ENCODE measurements around the gene GABBR1.
A peak's percentile ranks its signal among the peaks of the same experiment; 100 is the strongest.

GABBR1 gene

GRCh38 chr6:29610540-29610939 lies 22.4 kb downstream of the GABBR1 start:
- no peak overlapping the region for H3K4me3 Mint-ChIP-seq
- H3K27me3 Mint-ChIP-seq, result no peaks in the 10 kb centered on the region
- DNase-seq (no peak), ATAC-seq (no peak)
- no peaks in the 10 kb centered on the region for H3K4me1 Mint-ChIP-seq
- no peak overlapping the region for H3K27ac Mint-ChIP-seq
- H3K9me3 Mint-ChIP-seq, result no peaks in the 10 kb centered on the region

- ATAC-seq, result no peak
- H3K4me1 Mint-ChIP-seq, result no peaks in the 10 kb centered on the region
- no peaks in the 10 kb centered on the region for H3K9me3 Mint-ChIP-seq
- H3K27ac Mint-ChIP-seq, result no peak overlapping the region
- no peak for DNase-seq
- no peaks in the 10 kb centered on the region for H3K27me3 Mint-ChIP-seq
- H3K4me3 Mint-ChIP-seq, result no peak overlapping the region
Measured at GRCh38 chr6:29608131-29608530, 24.9 kb downstream of the GABBR1 start.

GRCh38 chr6:29603930-29604329 lies 29.1 kb downstream of the GABBR1 start:
- Mint-ChIP-seq H3K4me3 (no peak overlapping the region), H3K27ac (peak overlapping the region in 1 of 2 donors; percentile 16), H3K9me3 (no peaks in the 10 kb centered on the region), H3K4me1 (no peaks in the 10 kb centered on the region), H3K27me3 (no peaks in the 10 kb centered on the region)
- DNase-seq, result no peak
- no peak for ATAC-seq

DNA sequence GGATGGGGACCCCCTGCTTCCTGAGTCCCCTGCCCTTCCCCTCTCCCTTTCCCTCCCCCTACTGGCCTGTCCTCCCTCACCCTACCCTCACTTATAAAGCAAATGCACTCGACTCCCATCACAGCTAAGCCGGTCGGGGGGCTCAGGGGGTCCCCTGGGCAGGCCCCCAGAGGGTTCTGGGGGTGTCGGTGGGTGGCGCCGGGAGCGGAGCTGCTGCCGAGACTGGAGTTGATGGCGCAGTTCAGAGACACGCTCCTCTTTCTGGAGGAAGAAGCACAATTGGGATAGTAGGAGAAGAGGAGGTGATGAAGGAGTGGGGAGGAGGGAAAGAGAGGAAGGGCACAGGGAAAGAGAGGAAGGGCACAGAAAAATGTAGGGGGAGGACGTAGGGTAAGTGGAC lies 29.5 kb downstream of the GABBR1 start:
- DNase-seq (no peak), ATAC-seq (no peak)
- H3K27ac Mint-ChIP-seq, result no peak overlapping the region
- no peaks in the 10 kb centered on the region for H3K9me3 Mint-ChIP-seq
- H3K4me3 Mint-ChIP-seq, result no peak overlapping the region
- no peaks in the 10 kb centered on the region for H3K4me1 Mint-ChIP-seq
- H3K27me3 Mint-ChIP-seq, result no peaks in the 10 kb centered on the region

- H3K27me3 Mint-ChIP-seq, result no peaks in the 10 kb centered on the region
- H3K9me3 Mint-ChIP-seq, result no peaks in the 10 kb centered on the region
- ATAC-seq (peak; percentile 39), DNase-seq (no peak)
- H3K4me3 Mint-ChIP-seq, result no peak overlapping the region
- no peak overlapping the region for H3K27ac Mint-ChIP-seq
- no peaks in the 10 kb centered on the region for H3K4me1 Mint-ChIP-seq
Measured at GRCh38 chr6:29602564-29603361, 30.2 kb downstream of the GABBR1 start.

DNA sequence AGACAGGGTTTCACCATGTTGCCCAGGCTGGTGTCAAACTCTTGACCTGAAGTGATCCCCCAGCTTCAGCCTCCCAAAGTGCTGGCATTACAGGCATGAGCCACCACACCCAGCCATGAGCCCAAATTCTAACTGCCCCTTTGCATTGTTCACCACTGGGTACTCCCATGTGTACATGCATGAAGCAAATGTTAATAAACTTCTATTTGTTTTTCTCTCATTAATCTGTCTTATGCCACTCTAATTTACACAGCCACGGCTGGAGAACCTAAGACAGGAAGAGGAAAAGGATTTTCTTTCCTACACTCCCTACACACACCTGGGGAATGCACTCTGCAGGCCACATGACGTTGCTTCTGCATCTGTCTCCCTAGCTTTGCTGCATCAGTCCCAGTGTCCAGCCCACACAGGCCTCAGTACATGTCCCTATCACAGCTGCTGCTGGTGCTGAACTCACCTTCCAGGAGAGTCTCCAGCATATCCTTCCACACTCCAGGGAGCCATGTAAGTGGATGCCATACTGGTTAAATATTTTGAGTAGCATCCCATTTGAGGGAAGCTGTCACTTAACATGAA lies 34.7 kb downstream of the GABBR1 start:
- H3K4me3 Mint-ChIP-seq, result no peak overlapping the region
- no peak for ATAC-seq
- no peak overlapping the region for H3K27ac Mint-ChIP-seq
- no peaks in the 10 kb centered on the region for H3K27me3 Mint-ChIP-seq
- no peaks in the 10 kb centered on the region for H3K9me3 Mint-ChIP-seq
- no peak for DNase-seq
- no peaks in the 10 kb centered on the region for H3K4me1 Mint-ChIP-seq

GRCh38 chr6:29597184-29597583 lies 35.8 kb downstream of the GABBR1 start:
- H3K27me3 Mint-ChIP-seq, result no peaks in the 10 kb centered on the region
- DNase-seq (no peak), ATAC-seq (no peak)
- H3K27ac Mint-ChIP-seq, result no peak overlapping the region
- no peak overlapping the region for H3K4me3 Mint-ChIP-seq
- no peaks in the 10 kb centered on the region for H3K9me3 Mint-ChIP-seq
- H3K4me1 Mint-ChIP-seq, result no peaks in the 10 kb centered on the region

DNA sequence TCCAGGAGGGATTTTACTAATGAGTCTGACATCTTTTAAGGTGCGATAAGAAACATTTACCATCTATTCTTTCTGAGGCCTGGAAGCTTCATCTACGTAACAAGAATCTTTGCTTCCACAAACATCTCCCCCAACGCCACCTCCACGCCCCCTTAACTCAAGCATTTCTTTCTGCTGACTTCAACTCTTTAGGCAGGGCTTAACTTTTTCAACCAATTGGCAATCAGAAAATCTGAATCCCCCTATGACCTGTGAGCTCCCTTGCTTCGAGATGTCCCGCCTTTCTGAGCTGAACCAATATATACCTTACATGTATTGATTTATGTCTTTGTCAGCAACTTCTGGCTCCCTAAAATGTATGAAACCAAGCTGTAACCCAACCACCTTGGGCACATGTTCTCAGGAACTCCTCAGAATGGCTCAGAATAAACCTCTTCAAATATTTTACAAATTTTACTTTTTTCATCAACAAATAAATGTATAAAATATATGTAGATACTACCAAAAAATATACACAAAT lies 36.5 kb downstream of the GABBR1 start:
- Mint-ChIP-seq H3K27me3 (peaks cover 2% of the 10 kb centered on the region), H3K9me3 (no peaks in the 10 kb centered on the region), H3K4me3 (no peak overlapping the region), H3K4me1 (no peaks in the 10 kb centered on the region), H3K27ac (no peak overlapping the region)
- ATAC-seq (no peak), DNase-seq (no peak)

- no peaks in the 10 kb centered on the region for H3K4me1 Mint-ChIP-seq
- H3K4me3 Mint-ChIP-seq, result no peak overlapping the region
- H3K27me3 Mint-ChIP-seq, result peaks cover 19% of the 10 kb centered on the region
- no peak overlapping the region for H3K27ac Mint-ChIP-seq
- DNase-seq, result no peak
- ATAC-seq, result no peak
- H3K9me3 Mint-ChIP-seq, result no peaks in the 10 kb centered on the region
Measured at GRCh38 chr6:29593199-29593855, 39.7 kb downstream of the GABBR1 start.

- peaks cover 34% of the 10 kb centered on the region for H3K27me3 Mint-ChIP-seq
- H3K4me3 Mint-ChIP-seq, result no peak overlapping the region
- H3K27ac Mint-ChIP-seq, result no peak overlapping the region
- ATAC-seq (no peak), DNase-seq (no peak)
- H3K4me1 Mint-ChIP-seq, result no peaks in the 10 kb centered on the region
- no peaks in the 10 kb centered on the region for H3K9me3 Mint-ChIP-seq
Measured at GRCh38 chr6:29591677-29592076, 41.3 kb downstream of the GABBR1 start.

GRCh38 chr6:29590218-29590808 lies 42.7 kb downstream of the GABBR1 start:
- H3K4me3 Mint-ChIP-seq, result no peak overlapping the region
- H3K27me3 Mint-ChIP-seq, result peaks cover 37% of the 10 kb centered on the region
- ATAC-seq, result no peak
- no peak for DNase-seq
- no peaks in the 10 kb centered on the region for H3K9me3 Mint-ChIP-seq
- H3K4me1 Mint-ChIP-seq, result no peaks in the 10 kb centered on the region
- no peak overlapping the region for H3K27ac Mint-ChIP-seq

- Mint-ChIP-seq H3K4me3 (no peak overlapping the region), H3K9me3 (no peaks in the 10 kb centered on the region), H3K27ac (no peak overlapping the region), H3K4me1 (no peaks in the 10 kb centered on the region), H3K27me3 (peaks cover 45% of the 10 kb centered on the region)
- peak; percentile 43 to 50 for DNase-seq
- ATAC-seq, result peak; percentile 55
Measured at GRCh38 chr6:29589423-29590048, 43.4 kb downstream of the GABBR1 start.

DNA sequence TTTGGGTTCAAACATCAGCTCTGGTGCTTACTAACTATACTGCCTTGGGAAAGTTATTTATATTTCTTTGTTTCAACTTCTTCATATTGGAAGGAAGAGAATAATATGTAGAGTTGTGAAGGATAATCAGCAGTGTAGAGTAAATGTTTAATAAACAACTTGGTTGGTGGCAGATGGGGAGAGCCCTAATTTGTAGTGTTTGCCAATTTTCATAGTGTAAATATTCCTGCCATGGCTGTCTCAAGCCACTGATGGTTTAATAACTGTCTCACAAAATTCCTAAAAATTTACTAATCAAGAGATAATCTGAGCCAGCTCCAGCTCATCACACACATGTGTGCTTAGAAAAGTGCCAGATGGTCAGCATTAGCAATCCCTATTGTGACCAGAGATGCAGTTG lies 48.2 kb downstream of the GABBR1 start, which contains the start of gene OR2H2:
Gene OR2H2, plus strand, starts transcription at position 301 of the 400 bp plus-strand sequence. CDS start 2,824 bp downstream, outside the sequence.
- ATAC-seq (no peak), DNase-seq (no peak)
- Mint-ChIP-seq H3K4me3 (no peak within 1 kb of the TSS), H3K27me3 (peaks cover 49% of the 10 kb centered on the region), H3K4me1 (no peaks in the 10 kb centered on the region), H3K9me3 (no peaks in the 10 kb centered on the region), H3K27ac (no peak within 1 kb of the TSS)

- no peak overlapping the region for H3K4me3 Mint-ChIP-seq
- no peak for DNase-seq
- no peak overlapping the region for H3K27ac Mint-ChIP-seq
- ATAC-seq, result no peak
- H3K9me3 Mint-ChIP-seq, result no peaks in the 10 kb centered on the region
- H3K27me3 Mint-ChIP-seq, result peaks cover 48% of the 10 kb centered on the region
- no peaks in the 10 kb centered on the region for H3K4me1 Mint-ChIP-seq
Measured at GRCh38 chr6:29577544-29577943, 55.4 kb downstream of the GABBR1 start.

GRCh38 chr6:29576056-29576455 lies 56.9 kb downstream of the GABBR1 start:
- Mint-ChIP-seq H3K27me3 (peaks cover 60% of the 10 kb centered on the region), H3K27ac (no peak overlapping the region), H3K4me1 (no peaks in the 10 kb centered on the region), H3K9me3 (no peaks in the 10 kb centered on the region), H3K4me3 (no peak overlapping the region)
- ATAC-seq (no peak), DNase-seq (no peak)

Measured in stimulated activated naive CD8-positive, alpha-beta T cell treated with anti-CD3 and anti-CD28 coated beads, Interleukin-15, amount 100 ng/mL, for 72 hours (primary cell).